GM19467 (cell line): ENCODE data around the gene TTLL7.

Experiments used
- ATAC-seq: cut with Tn5 transposase; IDR thresholded peaks from one replicate; pipeline ENCODE4 v1.9.1; 2021; ENCODE audit warnings: mild to moderate bottlenecking, moderate library complexity; ENCODE audit not compliant: unreplicated experiment

The TTLL7 gene

DNA sequence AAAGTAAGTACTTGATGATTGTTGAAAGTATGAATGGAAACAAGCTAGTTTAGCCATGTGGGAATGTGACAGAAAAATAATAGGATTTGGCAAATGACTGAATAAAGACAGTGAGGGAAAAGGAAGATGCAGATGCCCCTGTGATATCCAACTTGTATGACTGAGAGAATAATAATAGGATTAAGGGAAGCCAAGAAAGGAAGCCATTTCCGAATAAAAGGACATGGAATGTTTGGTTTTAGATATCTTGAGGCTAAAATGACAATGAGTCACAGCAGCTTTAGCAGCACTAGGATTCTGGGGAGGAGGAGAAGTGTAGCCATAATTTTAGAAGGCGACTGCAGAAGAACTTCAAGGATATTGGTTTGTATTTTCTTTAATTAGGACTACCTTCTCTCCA, 109.2 kb downstream of the TTLL7 start:
- ATAC-seq = no peak

GRCh38 chr1:83887483-83887882, 111.4 kb downstream of the TTLL7 start:
- ATAC-seq = no peak

DNA sequence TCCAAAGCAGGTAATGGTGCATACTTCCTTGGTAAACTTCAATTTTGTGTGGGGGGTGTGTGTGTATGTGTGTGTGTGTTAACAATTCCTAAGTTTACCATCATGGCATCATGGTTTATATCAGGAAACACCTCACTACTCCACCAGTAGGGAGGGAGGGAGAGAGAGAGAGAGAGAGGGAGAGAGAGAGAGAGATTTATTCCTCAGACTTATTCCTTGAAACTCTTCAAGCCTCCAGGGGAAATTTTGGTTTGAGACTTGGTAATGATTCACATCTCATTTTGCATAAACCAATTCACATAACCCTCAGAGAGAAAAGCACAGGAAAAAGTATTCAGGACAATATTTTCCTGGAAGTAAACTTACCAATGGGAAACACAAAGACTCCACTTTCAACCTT, 115.0 kb downstream of the TTLL7 start:
- ATAC-seq = no peak

DNA sequence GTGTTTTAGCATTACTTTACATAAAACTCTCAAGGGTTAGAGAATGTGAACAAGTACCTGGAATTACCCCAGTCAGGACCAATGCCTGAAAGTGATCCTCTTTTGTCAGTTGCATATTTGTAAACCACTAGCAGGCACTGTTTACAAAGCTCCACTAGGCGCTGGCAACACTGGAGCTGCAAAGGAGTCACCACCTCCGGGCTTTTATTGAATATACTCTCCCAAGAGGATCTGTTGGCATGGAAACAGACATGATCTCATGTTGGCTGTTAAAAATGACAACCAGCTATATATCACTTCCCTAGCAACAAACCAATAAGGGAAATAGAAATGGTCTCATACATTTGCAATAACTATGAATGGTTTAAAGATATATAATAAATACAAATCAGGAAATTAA, 116.0 kb downstream of the TTLL7 start:
- no peak for ATAC-seq

DNA sequence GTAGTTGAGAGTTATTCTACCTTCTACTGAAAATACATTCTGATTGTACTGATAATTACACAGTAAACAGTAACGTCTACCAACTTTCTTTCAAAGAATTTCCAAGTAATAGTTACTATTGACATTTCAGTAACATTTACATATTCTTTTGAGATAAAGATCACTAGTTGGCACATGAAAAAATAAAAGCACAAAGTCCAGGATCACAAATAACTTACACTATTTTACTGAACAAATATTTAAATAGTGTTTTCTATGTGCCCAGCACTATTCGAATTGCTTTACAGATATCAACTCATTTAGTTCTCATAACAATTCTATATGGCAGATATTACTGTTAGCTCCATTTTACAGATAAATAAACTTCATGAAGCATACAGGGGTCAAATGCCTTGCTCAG, 126.4 kb downstream of the TTLL7 start:
- ATAC-seq = no peak

GRCh38 chr1:83864991-83865390, 133.9 kb downstream of the TTLL7 start:
- ATAC-seq = no peak

DNA sequence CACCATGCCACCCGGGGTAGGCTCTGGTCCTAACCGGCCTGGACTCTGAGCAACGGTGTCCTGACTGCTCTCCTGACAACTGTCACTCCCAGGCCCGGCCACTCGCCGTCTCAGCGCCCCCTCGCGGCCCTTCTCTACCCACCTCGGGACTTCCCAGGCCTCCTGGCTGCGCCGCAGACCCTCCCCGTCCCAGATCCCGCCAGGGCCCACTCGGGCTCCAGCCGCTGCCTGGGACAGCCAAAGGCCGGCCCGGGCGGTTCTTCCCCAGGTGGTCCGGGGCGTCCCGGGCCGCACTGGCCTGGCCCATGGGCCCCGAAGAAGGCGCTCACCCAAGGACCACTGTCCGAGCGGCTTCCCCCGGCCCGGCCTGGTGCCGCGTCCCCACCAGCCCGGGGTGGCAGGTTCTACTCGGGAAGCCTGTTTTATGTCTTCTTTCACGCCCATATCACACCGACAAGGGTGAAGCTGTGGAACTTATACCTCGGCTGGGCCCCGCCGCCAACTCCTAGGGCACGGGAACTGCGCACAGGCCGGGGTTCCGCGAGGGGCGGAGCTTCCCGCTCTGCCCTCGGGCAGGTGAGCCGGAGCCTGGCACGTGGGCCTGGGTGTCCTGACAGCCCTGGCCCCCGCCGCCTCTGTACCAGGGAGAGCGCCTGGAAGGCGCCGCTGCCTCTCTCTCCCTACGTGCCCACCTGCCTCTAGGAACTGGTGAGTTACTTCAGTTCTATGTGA, 138.3 kb downstream of the TTLL7 start:
- ATAC-seq = peak; percentile 92

DNA sequence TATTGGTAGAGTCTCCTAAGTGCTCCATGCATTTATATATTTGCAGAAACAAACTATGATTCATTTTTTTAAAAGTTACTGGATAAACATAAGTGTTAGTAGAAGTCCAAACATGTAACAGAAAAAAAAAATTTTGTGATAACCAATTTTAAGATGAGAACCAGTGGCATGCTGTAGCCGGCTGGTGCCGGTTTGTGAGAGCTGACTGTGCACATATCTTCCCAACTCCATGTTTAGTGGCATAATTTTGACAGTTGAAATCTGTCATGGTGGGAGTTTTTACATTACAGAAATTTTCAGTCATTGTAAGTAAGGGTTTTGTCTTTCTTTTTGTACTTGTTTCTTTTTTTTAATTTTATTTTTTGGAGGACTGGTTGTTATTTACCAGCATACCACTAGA, 141.2 kb downstream of the TTLL7 start:
- no peak for ATAC-seq

DNA sequence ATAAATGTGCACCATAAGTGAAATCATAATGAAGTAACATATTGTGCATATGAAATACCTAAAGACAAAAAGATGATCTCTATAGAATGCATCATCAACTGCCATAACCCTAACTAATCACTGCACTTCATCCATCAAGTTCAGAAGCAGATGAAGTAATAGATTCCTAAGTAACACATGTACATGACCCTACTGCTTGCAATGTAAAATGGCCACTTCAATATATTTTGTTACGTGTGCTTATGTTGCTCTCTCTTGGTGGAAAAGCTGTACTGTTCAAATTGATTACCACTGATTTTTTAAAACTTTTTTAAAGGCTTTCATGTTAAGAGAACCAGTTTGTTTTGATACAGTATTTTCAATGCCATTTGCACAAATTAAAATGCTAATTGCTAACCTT, 141.8 kb downstream of the TTLL7 start:
- no peak for ATAC-seq

DNA sequence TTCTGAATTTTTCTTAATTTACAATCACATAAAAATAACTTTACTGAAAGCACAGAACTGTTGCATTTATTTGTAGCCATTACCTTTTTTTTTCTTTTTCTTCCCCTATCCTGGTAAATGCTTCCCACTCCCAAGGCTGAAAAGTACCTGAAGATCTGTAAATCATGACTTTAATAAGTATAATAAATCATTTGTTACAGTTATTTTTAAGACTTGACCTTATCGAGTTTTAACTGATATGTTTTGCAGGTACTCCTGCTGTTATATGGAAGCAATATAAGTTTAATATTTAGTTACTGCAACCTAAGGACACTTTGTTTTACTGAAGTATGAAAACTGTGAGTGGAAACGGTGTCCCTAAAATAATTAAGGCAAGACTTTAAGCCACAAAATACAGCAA, 142.6 kb downstream of the TTLL7 start:
- no peak for ATAC-seq

- no peak for ATAC-seq
Measured at GRCh38 chr1:83854456-83854855, 144.5 kb downstream of the TTLL7 start.

GRCh38 chr1:83850834-83851233, 148.1 kb downstream of the TTLL7 start:
- ATAC-seq = no peak

- no peak for ATAC-seq
Measured at GRCh38 chr1:83849191-83850061, 149.5 kb downstream of the TTLL7 start.

DNA sequence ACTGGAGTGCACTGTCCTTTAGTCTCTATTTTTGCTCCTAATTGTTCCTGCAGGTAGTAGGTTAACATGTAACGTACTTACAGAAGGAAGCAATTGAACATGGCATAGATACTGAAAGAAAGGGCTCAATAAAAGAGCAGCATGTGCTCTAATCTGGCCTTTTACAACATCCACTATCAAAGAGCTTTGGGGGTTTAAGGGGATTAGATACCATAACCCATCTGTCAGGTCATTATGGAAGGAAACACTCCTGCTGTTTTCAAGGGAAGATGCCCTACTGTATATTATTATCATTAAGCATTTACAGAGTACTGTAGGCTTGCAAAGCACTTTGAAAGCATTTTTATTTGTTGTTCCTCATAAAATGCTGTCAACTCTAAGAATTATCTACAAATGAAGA, 152.8 kb downstream of the TTLL7 start:
- no peak for ATAC-seq

GRCh38 chr1:83845437-83846071, 153.4 kb downstream of the TTLL7 start:
- no peak for ATAC-seq

- ATAC-seq = no peak
Measured at GRCh38 chr1:83844546-83844945, 154.4 kb downstream of the TTLL7 start.

DNA sequence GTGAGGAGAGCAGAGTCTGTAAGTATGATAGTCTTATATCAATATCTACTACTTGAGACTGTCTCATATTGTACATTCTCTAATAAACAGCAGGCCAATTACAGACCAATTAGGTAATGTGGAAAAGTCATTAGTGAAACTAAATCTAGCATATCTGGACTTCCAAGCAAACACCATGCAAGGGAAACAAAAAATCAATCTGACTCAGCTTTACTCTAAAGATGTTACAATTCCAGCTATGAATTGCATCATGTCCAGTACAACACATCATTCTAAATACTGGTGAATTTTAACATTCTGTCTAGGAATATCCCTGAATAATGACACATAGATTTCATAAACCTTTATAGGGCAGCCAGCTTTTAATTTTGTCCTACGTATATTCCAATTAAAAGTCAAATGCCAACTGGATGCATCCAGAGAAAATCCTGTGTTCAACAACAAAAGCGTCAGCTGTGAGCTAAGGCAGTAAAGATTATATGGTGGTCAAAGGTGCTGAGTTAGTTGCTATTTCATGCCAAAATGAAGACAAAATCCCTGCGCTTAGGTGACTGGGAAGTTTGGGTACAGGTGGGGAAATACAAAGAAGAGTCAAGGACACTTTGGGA, 159.3 kb downstream of the TTLL7 start:
- no peak for ATAC-seq

- ATAC-seq = no peak
Measured at GRCh38 chr1:83838573-83838972, 160.4 kb downstream of the TTLL7 start.

GRCh38 chr1:83836543-83836942, 162.4 kb downstream of the TTLL7 start:
- ATAC-seq = no peak

DNA sequence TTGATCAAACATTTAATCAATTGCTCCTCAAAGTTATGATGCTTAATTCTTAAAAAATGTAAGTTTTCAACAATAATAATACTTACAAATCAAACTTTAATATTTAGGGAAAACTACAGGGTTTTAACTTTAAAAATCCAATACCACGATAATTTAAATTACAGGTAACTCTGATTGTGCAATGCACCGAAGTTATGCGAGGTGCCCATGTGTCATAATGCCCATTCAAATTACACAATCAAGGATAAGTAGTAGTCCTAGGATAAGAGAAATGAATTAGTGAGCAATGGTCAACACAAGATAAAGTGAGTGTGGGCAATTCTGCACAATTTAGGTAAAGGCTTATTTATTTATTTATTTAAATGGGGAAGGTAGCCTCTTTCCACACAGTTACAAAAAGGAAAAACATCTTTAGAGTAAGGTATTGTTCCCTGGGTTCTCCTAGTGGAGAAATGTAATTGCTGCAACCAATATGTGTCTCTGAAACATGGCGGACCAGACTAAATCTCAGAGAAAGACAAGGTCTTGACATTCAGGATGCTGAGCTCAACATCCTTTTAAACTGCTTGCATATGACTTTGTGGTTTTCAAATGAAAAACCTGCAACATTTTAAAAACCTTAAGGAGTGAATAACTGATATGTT, 164.2 kb downstream of the TTLL7 start:
- ATAC-seq = no peak

DNA sequence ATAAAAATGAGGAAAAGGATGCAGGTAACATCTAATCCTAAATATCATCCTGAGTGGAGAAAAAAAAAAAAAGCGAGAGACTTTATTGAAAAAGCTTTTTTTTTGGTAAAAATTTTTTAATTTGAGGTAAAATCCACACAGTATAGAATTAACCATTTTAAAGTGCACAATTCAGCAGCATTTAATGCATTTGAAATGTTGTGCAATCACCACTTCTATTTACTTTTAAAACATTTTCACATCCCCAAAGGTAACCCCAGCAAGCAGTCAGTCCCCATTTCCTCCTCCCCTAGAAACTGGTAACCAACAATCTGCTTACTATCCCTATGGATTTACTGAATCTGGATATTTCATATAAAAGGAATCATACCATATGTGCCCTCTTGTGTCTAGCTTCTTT, 166.7 kb downstream of the TTLL7 start:
- no peak for ATAC-seq
